NCI-H146 treated with DMSO at 0.1 percent for 48 hours (cell line): ENCODE data around the gene ARHGEF38.

Source experiments
- DNase-seq: peaks from one replicate; lab custom pipeline; 2025; ENCODE audit not compliant: unreplicated experiment; lab: John Stamatoyannopoulos, UW

The ARHGEF38 gene

GRCh38 chr4:105551965-105552746 lies at the start of gene ARHGEF38:
ARHGEF38 (plus strand) TSS chr4:105552620; CDS start chr4:105552766, 146 bp downstream.
- peak; percentile 9 for DNase-seq

- DNase-seq: no peak
Observed at GRCh38 chr4:105503484-105503883, 48.9 kb upstream of the ARHGEF38 start.

- DNase-seq: no peak
Observed at GRCh38 chr4:105504744-105505143, 47.7 kb upstream of the ARHGEF38 start.

- no peak for DNase-seq
Observed at GRCh38 chr4:105509291-105509690, 43.1 kb upstream of the ARHGEF38 start.

- no peak for DNase-seq
Observed at GRCh38 chr4:105509714-105510113, 42.7 kb upstream of the ARHGEF38 start.

GRCh38 chr4:105510245-105510644 lies 42.2 kb upstream of the ARHGEF38 start:
- DNase-seq: no peak

- DNase-seq: peak; percentile 17
Observed at GRCh38 chr4:105520819-105521790, 31.3 kb upstream of the ARHGEF38 start.

- DNase-seq: no peak
Observed at GRCh38 chr4:105526656-105527055, 25.8 kb upstream of the ARHGEF38 start.

GRCh38 chr4:105527081-105527480 lies 25.3 kb upstream of the ARHGEF38 start:
- no peak for DNase-seq

- no peak for DNase-seq
Observed at GRCh38 chr4:105536601-105537000, 15.8 kb upstream of the ARHGEF38 start.

GRCh38 chr4:105541420-105541819 lies 11.0 kb upstream of the ARHGEF38 start:
- DNase-seq: no peak

- DNase-seq: no peak
Observed at GRCh38 chr4:105542039-105542438, 10.4 kb upstream of the ARHGEF38 start.

GRCh38 chr4:105543346-105543745 lies 9.1 kb upstream of the ARHGEF38 start:
- DNase-seq: no peak

GRCh38 chr4:105543881-105544280 lies 8.5 kb upstream of the ARHGEF38 start:
- DNase-seq: no peak

- DNase-seq: no peak
Observed at GRCh38 chr4:105544520-105545286, 7.7 kb upstream of the ARHGEF38 start.

- no peak for DNase-seq
Observed at GRCh38 chr4:105546086-105546485, 6.3 kb upstream of the ARHGEF38 start.

- DNase-seq: no peak
Observed at GRCh38 chr4:105547769-105548168, 4.7 kb upstream of the ARHGEF38 start.

GRCh38 chr4:105548483-105548882 lies 3.9 kb upstream of the ARHGEF38 start:
- DNase-seq: no peak

- DNase-seq: no peak
Observed at GRCh38 chr4:105550641-105551040, 1.8 kb upstream of the ARHGEF38 start.

GRCh38 chr4:105555409-105555808 lies 3.0 kb downstream of the ARHGEF38 start:
- DNase-seq: no peak

- DNase-seq: no peak
Observed at GRCh38 chr4:105556206-105556605, 3.8 kb downstream of the ARHGEF38 start.
